Measurements from ENCODE around the gene CKB.

DNA sequence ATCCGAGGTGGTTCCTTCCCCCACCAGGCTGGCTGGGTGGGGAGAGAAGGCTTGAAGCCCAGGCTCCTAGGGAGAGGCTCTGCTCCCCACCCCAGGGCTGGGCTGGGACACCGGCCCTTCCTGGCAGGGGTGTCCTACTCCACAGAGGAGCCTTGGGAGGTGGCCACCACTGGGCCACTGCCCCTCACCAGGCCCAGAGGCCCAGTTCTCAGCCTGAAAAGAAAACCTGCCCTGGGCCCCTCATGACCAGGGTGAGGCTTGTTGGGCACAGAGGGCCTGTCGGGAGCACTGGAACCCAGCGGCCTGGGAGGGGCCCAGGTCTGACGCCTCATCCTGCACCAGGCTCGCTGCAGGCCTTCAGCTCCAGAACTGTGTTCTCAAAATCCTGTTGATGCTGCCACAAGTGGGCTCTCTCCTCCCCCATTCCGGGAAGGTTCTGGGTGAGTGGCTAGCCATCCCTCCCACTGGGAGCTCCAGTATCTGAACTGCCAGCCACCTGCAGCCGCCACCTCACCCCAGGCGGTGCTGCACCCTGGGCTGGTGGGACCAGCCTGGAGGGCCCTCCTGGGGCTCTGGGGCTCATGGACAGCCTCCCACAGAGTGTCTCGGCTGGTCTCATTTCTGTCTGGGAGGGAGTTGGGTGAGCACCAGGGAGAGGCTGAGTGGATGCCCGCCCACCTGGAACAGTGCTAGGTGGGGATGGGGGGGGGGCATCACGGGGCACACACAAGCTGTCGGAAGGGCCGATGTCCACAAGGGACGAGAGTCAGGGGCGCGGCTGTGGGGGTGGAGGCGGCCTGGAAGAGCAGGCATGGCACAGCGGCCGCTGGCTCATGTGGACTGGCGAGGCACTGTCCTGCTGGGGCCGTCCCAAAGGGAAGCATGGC, 28.1 kb upstream of the CKB start:
- TF ChIP-seq EZH2 (optimal IDR thresholded peaks at IDR 0.05; ENCODE audit: low read depth, low read length) (no peak), EZH2phosphoT487 (IDR thresholded peaks at IDR 0.05; ENCODE audit: low read length) (no peak)
- TF ChIP-seq, protein P1, sequence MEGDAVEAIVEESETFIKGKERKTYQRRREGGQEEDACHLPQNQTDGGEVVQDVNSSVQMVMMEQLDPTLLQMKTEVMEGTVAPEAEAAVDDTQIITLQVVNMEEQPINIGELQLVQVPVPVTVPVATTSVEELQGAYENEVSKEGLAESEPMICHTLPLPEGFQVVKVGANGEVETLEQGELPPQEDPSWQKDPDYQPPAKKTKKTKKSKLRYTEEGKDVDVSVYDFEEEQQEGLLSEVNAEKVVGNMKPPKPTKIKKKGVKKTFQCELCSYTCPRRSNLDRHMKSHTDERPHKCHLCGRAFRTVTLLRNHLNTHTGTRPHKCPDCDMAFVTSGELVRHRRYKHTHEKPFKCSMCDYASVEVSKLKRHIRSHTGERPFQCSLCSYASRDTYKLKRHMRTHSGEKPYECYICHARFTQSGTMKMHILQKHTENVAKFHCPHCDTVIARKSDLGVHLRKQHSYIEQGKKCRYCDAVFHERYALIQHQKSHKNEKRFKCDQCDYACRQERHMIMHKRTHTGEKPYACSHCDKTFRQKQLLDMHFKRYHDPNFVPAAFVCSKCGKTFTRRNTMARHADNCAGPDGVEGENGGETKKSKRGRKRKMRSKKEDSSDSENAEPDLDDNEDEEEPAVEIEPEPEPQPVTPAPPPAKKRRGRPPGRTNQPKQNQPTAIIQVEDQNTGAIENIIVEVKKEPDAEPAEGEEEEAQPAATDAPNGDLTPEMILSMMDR (IDR thresholded peaks at IDR 0.05; ENCODE audit: low read length) = no peak

Data from MM.1S (cell line).